HEK293 (cell line): Measurements from ENCODE around the gene KSR1.

ENCODE experiments used
- CTCF ChIA-PET: fragments of 350-600 bp; formaldehyde crosslinking; extraction: SDS; loops from one replicate; lab custom pipeline; 2021; ENCODE audit warnings: antibody characterized with exemption; lab: Yijun Ruan, JAX
- POLR2A ChIA-PET: fragments of 300-600 bp; formaldehyde crosslinking; extraction: SDS; loops from one replicate; lab custom pipeline; 2020; ENCODE audit warnings: antibody characterized with exemption, inconsistent platforms; lab: Yijun Ruan, JAX
- H3K27ac ChIP-seq: fragments of 200-500 bp; sonication (Bioruptor generic); 2 replicates; pipeline ENCODE4 v1.5.1; 2014; ENCODE audit warnings: low read depth, low read length, control low read depth, inconsistent platforms; ENCODE audit errors: extremely low read depth
- H3K36me3 ChIP-seq, 2 experiments: fragments of 200-500 bp in 1 of 2; sonication (Bioruptor generic) in 1 of 2; 1 replicate in 1 of 2; 2 replicates in 1 of 2; pipeline ENCODE4 v1.5.1; 2014 to 2017; ENCODE audit warnings: inconsistent platforms in 2 of 2, low read length in 2 of 2; ENCODE audit not compliant: control insufficient read depth in 2 of 2, insufficient read depth in 1 of 2
- H3K4me1 ChIP-seq: fragments of 200-500 bp; sonication (Bioruptor generic); 2 replicates; pipeline ENCODE4 v1.5.1; 2014; ENCODE audit warnings: mild to moderate bottlenecking, low read length, inconsistent platforms; ENCODE audit not compliant: control insufficient read depth, insufficient read depth
- H3K4me3 ChIP-seq: 2 replicates; pipeline ENCODE4 v1.5.1; 2011; ENCODE audit warnings: low read depth, mild to moderate bottlenecking, control low read depth, low read length, moderate library complexity
- H3K9me3 ChIP-seq: fragments of 200-500 bp; sonication (Bioruptor generic); 2 replicates; pipeline ENCODE4 v1.5.1; 2014; ENCODE audit warnings: low read depth, low read length, inconsistent platforms; ENCODE audit not compliant: control insufficient read depth, insufficient read depth
- BCL11A ChIP-seq: fragments of 450-650 bp; formaldehyde crosslinking; IDR thresholded peaks from 2 replicates; pipeline ENCODE4 v1.5.1; 2016; ENCODE audit warnings: low read depth, missing biosample characterization, missing genetic modification characterization
- GLIS1 ChIP-seq: fragments of 450-650 bp; formaldehyde crosslinking; IDR thresholded peaks from 2 replicates; pipeline ENCODE4 v1.5.1; 2016; ENCODE audit warnings: missing biosample characterization, missing genetic modification characterization
- MZF1 ChIP-seq: fragments of 450-650 bp; formaldehyde crosslinking; IDR thresholded peaks from 2 replicates; pipeline ENCODE4 v1.5.1; 2017; ENCODE audit warnings: missing biosample characterization, missing genetic modification characterization, borderline replicate concordance
- ZEB2 ChIP-seq: fragments of 450-650 bp; formaldehyde crosslinking; IDR thresholded peaks from 2 replicates; pipeline ENCODE4 v1.5.1; 2016; ENCODE audit warnings: missing biosample characterization, missing genetic modification characterization
- ZFP41 ChIP-seq: fragments of 450-650 bp; formaldehyde crosslinking; IDR thresholded peaks from 2 replicates; pipeline ENCODE4 v1.5.1; 2016; ENCODE audit warnings: missing biosample characterization, missing genetic modification characterization, borderline replicate concordance
- ZIC2 ChIP-seq: fragments of 450-650 bp; formaldehyde crosslinking; IDR thresholded peaks from 2 replicates; pipeline ENCODE4 v1.5.1; 2016; ENCODE audit warnings: missing biosample characterization, missing genetic modification characterization
- ZNF121 ChIP-seq: fragments of 450-650 bp; formaldehyde crosslinking; IDR thresholded peaks from 2 replicates; pipeline ENCODE4 v1.5.1; 2016; ENCODE audit warnings: missing biosample characterization, missing genetic modification characterization
- ZNF433 ChIP-seq: fragments of 450-650 bp; formaldehyde crosslinking; IDR thresholded peaks from 2 replicates; pipeline ENCODE4 v1.5.1; 2016; ENCODE audit warnings: missing biosample characterization, missing genetic modification characterization, low read depth
- ZNF623 ChIP-seq: fragments of 450-650 bp; formaldehyde crosslinking; IDR thresholded peaks from 2 replicates; pipeline ENCODE4 v1.5.1; 2016; ENCODE audit warnings: missing biosample characterization, missing genetic modification characterization
- TF ChIP-seq, protein P1 (sequence below): fragments of 450-650 bp; formaldehyde crosslinking; IDR thresholded peaks from 2 replicates; pipeline ENCODE4 v1.5.1; 2016; ENCODE audit warnings: missing biosample characterization, missing genetic modification characterization
- TF ChIP-seq, protein P2 (sequence below): fragments of 450-650 bp; formaldehyde crosslinking; IDR thresholded peaks from 2 replicates; pipeline ENCODE4 v1.5.1; 2016; ENCODE audit warnings: missing biosample characterization, missing genetic modification characterization
- TF ChIP-seq, protein P3 (sequence below): fragments of 450-650 bp; formaldehyde crosslinking; IDR thresholded peaks from 2 replicates; pipeline ENCODE4 v1.5.1; 2016; ENCODE audit warnings: missing biosample characterization, missing genetic modification characterization, borderline replicate concordance
- TF ChIP-seq, protein P4 (sequence below): fragments of 450-650 bp; formaldehyde crosslinking; IDR thresholded peaks from 2 replicates; pipeline ENCODE4 v1.5.1; 2016; ENCODE audit warnings: missing biosample characterization, missing genetic modification characterization
- TF ChIP-seq, protein P5 (sequence below): fragments of 450-650 bp; formaldehyde crosslinking; IDR thresholded peaks from 2 replicates; pipeline ENCODE4 v1.5.0; 2017; ENCODE audit warnings: missing biosample characterization, missing genetic modification characterization, borderline replicate concordance
- TF ChIP-seq, protein P6 (sequence below): fragments of 450-650 bp; formaldehyde crosslinking; IDR thresholded peaks from 2 replicates; pipeline ENCODE4; 2016; ENCODE audit warnings: missing biosample characterization, missing genetic modification characterization
- TF ChIP-seq, protein P7 (sequence below): sonication (generic); formaldehyde crosslinking; IDR thresholded peaks from 2 replicates; pipeline ENCODE4 v1.8.1; 2022; ENCODE audit warnings: mild to moderate bottlenecking, moderate library complexity, missing genetic modification reagents
- TF ChIP-seq, protein P8 (sequence below): fragments of 450-650 bp; IDR thresholded peaks from 2 replicates; pipeline ENCODE4 v1.5.1; 2018; ENCODE audit warnings: missing biosample characterization, missing genetic modification characterization

KSR1 gene

DNA sequence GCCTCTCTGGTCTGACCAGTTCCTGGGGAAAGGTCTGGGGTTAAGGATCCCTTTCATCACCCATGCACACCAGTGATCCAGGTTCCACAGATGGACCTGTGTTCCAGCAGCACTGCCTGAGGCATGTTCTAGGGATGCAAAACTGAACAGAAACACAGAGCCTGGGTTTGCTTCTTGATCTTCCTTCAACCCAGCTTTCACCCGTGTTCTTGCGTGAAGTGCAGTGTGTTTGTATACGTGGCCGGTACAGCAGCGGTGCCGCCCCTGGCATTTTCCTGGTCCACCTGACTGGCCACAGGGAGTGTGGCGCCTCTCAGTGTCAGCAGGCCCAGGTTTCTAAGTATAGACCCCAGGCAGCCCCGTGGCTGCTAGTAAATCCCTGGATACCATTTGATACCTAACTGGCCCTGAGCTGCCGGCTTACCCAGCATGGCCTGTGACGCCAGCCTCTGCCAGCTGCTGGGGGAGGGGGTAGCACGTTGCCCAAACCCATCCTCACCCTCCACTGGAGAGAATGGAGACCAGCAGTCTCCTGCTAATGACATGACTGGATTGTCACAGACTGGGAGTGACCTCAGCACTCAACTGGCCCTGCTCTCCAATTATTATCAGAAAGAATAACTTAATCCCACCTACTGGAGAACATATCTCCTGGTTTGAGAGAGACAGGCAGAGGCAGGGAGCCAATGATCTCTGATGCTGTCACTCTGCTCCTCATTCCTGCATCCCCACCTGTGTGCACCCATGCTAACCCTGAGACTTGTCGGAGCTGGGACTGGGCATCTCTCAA is 115.5 kb downstream of the KSR1 start:
- Histone ChIP-seq H3K36me3 (no peaks in the 10 kb centered on the region), H3K4me3 (no peak overlapping the region), H3K4me1 (peaks cover 9% of the 10 kb centered on the region), H3K27ac (no peak overlapping the region), H3K9me3 (no peaks in the 10 kb centered on the region)
- CTCF ChIA-PET = interaction anchor here (1.1 to 10.7 kb wide), 2 partner anchors 9 to 29 kb away, joined by 3 to 73 read pairs; no protein-coding TSS in a partner anchor
- no peak for TF ChIP-seq ZNF433 (tag by site-specific recombination)
- TF ChIP-seq, protein P1, sequence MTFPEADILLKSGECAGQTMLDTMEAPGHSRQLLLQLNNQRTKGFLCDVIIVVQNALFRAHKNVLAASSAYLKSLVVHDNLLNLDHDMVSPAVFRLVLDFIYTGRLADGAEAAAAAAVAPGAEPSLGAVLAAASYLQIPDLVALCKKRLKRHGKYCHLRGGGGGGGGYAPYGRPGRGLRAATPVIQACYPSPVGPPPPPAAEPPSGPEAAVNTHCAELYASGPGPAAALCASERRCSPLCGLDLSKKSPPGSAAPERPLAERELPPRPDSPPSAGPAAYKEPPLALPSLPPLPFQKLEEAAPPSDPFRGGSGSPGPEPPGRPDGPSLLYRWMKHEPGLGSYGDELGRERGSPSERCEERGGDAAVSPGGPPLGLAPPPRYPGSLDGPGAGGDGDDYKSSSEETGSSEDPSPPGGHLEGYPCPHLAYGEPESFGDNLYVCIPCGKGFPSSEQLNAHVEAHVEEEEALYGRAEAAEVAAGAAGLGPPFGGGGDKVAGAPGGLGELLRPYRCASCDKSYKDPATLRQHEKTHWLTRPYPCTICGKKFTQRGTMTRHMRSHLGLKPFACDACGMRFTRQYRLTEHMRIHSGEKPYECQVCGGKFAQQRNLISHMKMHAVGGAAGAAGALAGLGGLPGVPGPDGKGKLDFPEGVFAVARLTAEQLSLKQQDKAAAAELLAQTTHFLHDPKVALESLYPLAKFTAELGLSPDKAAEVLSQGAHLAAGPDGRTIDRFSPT = 0 out of 2 replicates have a peak, but pooled peaks have one; percentile 16
- POLR2A ChIA-PET = no interaction called here

DNA sequence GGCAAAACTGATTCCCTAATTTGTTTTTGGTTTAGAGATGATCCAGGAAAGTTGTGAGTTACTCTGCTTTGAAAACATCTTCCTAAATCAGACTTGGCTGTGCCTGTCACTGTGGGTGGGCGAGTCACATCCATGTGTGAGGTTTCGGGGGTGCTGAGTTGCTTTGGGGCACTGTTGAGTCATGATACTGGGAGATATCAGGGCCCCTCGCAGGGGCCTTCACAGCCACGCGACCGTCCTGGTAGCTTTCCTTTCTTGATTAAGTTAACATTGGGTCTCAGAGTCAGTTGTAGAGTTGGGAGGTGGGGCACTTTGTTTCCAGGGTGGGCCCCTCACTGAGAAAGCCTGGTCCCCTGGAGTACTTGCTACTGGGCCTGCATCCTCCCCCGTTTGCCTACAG is 116.4 kb downstream of the KSR1 start:
- ChIA-PET CTCF (interaction anchor here (1.1 to 10.7 kb wide), 3 partner anchors 9 to 28 kb away, joined by 3 to 73 read pairs (median 4); no protein-coding TSS in a partner anchor), POLR2A (no interaction called here)
- H3K4me1 ChIP-seq = peaks cover 16% of the 10 kb centered on the region
- no peak for TF ChIP-seq MZF1 (tag by site-specific recombination)
- TF ChIP-seq, protein P2, sequence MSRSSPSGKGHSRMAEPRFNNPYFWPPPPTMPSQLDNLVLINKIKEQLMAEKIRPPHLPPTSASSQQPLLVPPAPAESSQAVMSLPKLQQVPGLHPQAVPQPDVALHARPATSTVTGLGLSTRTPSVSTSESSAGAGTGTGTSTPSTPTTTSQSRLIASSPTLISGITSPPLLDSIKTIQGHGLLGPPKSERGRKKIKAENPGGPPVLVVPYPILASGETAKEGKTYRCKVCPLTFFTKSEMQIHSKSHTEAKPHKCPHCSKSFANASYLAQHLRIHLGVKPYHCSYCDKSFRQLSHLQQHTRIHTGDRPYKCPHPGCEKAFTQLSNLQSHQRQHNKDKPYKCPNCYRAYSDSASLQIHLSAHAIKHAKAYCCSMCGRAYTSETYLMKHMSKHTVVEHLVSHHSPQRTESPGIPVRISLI = no peak
- TF ChIP-seq ZNF623 (tag by site-specific recombination) = no peak
- TF ChIP-seq, protein P3, sequence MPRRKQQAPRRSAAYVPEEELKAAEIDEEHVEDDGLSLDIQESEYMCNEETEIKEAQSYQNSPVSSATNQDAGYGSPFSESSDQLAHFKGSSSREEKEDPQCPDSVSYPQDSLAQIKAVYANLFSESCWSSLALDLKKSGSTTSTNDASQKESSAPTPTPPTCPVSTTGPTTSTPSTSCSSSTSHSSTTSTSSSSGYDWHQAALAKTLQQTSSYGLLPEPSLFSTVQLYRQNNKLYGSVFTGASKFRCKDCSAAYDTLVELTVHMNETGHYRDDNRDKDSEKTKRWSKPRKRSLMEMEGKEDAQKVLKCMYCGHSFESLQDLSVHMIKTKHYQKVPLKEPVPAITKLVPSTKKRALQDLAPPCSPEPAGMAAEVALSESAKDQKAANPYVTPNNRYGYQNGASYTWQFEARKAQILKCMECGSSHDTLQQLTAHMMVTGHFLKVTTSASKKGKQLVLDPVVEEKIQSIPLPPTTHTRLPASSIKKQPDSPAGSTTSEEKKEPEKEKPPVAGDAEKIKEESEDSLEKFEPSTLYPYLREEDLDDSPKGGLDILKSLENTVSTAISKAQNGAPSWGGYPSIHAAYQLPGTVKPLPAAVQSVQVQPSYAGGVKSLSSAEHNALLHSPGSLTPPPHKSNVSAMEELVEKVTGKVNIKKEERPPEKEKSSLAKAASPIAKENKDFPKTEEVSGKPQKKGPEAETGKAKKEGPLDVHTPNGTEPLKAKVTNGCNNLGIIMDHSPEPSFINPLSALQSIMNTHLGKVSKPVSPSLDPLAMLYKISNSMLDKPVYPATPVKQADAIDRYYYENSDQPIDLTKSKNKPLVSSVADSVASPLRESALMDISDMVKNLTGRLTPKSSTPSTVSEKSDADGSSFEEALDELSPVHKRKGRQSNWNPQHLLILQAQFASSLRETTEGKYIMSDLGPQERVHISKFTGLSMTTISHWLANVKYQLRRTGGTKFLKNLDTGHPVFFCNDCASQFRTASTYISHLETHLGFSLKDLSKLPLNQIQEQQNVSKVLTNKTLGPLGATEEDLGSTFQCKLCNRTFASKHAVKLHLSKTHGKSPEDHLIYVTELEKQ (tag by site-specific recombination) = no peak
- TF ChIP-seq, protein P4, sequence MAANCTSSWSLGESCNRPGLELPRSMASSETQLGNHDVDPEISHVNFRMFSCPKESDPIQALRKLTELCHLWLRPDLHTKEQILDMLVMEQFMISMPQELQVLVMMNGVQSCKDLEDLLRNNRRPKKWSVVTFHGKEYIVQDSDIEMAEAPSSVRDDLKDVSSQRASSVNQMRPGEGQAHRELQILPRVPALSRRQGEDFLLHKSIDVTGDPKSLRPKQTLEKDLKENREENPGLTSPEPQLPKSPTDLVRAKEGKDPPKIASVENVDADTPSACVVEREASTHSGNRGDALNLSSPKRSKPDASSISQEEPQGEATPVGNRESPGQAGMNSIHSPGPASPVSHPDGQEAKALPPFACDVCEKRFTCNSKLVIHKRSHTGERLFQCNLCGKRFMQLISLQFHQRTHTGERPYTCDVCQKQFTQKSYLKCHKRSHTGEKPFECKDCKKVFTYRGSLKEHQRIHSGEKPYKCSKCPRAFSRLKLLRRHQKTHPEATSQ (tag by site-specific recombination) = no peak
- 0 out of 2 replicates have a peak, but pooled peaks have one; percentile 20 for TF ChIP-seq ZIC2 (tag by site-specific recombination)
- TF ChIP-seq, protein P5, sequence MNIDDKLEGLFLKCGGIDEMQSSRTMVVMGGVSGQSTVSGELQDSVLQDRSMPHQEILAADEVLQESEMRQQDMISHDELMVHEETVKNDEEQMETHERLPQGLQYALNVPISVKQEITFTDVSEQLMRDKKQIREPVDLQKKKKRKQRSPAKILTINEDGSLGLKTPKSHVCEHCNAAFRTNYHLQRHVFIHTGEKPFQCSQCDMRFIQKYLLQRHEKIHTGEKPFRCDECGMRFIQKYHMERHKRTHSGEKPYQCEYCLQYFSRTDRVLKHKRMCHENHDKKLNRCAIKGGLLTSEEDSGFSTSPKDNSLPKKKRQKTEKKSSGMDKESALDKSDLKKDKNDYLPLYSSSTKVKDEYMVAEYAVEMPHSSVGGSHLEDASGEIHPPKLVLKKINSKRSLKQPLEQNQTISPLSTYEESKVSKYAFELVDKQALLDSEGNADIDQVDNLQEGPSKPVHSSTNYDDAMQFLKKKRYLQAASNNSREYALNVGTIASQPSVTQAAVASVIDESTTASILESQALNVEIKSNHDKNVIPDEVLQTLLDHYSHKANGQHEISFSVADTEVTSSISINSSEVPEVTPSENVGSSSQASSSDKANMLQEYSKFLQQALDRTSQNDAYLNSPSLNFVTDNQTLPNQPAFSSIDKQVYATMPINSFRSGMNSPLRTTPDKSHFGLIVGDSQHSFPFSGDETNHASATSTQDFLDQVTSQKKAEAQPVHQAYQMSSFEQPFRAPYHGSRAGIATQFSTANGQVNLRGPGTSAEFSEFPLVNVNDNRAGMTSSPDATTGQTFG (tag by site-specific recombination) = no peak
- TF ChIP-seq BCL11A (tag by site-specific recombination) = no peak
- TF ChIP-seq, protein P6, sequence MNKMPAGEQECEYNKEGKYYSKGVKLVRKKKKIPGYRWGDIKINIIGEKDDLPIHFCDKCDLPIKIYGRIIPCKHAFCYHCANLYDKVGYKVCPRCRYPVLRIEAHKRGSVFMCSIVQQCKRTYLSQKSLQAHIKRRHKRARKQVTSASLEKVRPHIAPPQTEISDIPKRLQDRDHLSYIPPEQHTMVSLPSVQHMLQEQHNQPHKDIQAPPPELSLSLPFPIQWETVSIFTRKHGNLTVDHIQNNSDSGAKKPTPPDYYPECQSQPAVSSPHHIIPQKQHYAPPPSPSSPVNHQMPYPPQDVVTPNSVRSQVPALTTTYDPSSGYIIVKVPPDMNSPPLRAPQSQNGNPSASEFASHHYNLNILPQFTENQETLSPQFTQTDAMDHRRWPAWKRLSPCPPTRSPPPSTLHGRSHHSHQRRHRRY (tag by site-specific recombination) = no peak
- peak; percentile 65 for TF ChIP-seq GLIS1 (tag by site-specific recombination)
- no peak for TF ChIP-seq ZNF121 (tag by site-specific recombination)
- no peak for TF ChIP-seq ZFP41 (tag by site-specific recombination)
- TF ChIP-seq, protein P7, sequence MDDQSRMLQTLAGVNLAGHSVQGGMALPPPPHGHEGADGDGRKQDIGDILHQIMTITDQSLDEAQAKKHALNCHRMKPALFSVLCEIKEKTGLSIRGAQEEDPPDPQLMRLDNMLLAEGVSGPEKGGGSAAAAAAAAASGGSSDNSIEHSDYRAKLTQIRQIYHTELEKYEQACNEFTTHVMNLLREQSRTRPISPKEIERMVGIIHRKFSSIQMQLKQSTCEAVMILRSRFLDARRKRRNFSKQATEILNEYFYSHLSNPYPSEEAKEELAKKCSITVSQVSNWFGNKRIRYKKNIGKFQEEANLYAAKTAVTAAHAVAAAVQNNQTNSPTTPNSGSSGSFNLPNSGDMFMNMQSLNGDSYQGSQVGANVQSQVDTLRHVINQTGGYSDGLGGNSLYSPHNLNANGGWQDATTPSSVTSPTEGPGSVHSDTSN = no peak
- no peak for TF ChIP-seq ZEB2 (tag by site-specific recombination)
- TF ChIP-seq, protein P8, sequence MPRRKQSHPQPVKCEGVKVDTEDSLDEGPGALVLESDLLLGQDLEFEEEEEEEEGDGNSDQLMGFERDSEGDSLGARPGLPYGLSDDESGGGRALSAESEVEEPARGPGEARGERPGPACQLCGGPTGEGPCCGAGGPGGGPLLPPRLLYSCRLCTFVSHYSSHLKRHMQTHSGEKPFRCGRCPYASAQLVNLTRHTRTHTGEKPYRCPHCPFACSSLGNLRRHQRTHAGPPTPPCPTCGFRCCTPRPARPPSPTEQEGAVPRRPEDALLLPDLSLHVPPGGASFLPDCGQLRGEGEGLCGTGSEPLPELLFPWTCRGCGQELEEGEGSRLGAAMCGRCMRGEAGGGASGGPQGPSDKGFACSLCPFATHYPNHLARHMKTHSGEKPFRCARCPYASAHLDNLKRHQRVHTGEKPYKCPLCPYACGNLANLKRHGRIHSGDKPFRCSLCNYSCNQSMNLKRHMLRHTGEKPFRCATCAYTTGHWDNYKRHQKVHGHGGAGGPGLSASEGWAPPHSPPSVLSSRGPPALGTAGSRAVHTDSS = no peak

More for the DNA sequence above, 116.4 kb downstream of the KSR1 start:
- H3K36me3 ChIP-seq = no peaks in the 10 kb centered on the region
- H3K9me3 ChIP-seq = no peaks in the 10 kb centered on the region
- no peak overlapping the region for H3K27ac ChIP-seq
- no peak overlapping the region for H3K4me3 ChIP-seq
